Measurements from ENCODE around the gene PLEKHM3.

PLEKHM3 gene

GRCh38 chr2:207791579-207792243, 233.6 kb downstream of the PLEKHM3 start:
- no peak for DNase-seq (ENCODE audit: low read depth in 2 of 2)

- no peak for DNase-seq (ENCODE audit: low read depth in 2 of 2)
These were observed 234.4 kb downstream of the PLEKHM3 start for GRCh38 chr2:207790898-207791297.

- no peak for DNase-seq (ENCODE audit: low read depth in 2 of 2)
These were observed 237.5 kb downstream of the PLEKHM3 start for GRCh38 chr2:207787800-207788199.

- no peak for DNase-seq (ENCODE audit: low read depth in 2 of 2)
These were observed 238.3 kb downstream of the PLEKHM3 start for GRCh38 chr2:207787017-207787416.

GRCh38 chr2:207784898-207785297, 240.4 kb downstream of the PLEKHM3 start:
- DNase-seq (ENCODE audit: low read depth in 2 of 2), result no peak

GRCh38 chr2:207783514-207783913, 241.8 kb downstream of the PLEKHM3 start:
- DNase-seq (ENCODE audit: low read depth in 2 of 2), result no peak

- no peak for DNase-seq (ENCODE audit: low read depth in 2 of 2)
These were observed 242.9 kb downstream of the PLEKHM3 start for GRCh38 chr2:207782238-207783030.

- no peak for DNase-seq (ENCODE audit: low read depth in 2 of 2)
These were observed 245.8 kb downstream of the PLEKHM3 start for GRCh38 chr2:207779523-207779922.

GRCh38 chr2:207778298-207778882, 246.9 kb downstream of the PLEKHM3 start:
- DNase-seq (ENCODE audit: low read depth in 2 of 2), result no peak

- DNase-seq (ENCODE audit: low read depth in 2 of 2), result no peak
These were observed 248.2 kb downstream of the PLEKHM3 start for GRCh38 chr2:207777124-207777523.

- no peak for DNase-seq (ENCODE audit: low read depth in 2 of 2)
These were observed 249.9 kb downstream of the PLEKHM3 start for GRCh38 chr2:207775473-207775872.

- DNase-seq (ENCODE audit: low read depth in 2 of 2), result no peak
These were observed 252.5 kb downstream of the PLEKHM3 start for GRCh38 chr2:207772844-207773205.

- DNase-seq (ENCODE audit: low read depth in 2 of 2), result no peak
These were observed 253.1 kb downstream of the PLEKHM3 start for GRCh38 chr2:207772081-207772843.

GRCh38 chr2:207771421-207771820, 253.9 kb downstream of the PLEKHM3 start:
- no peak for DNase-seq (ENCODE audit: low read depth in 2 of 2)
